Measurements from ENCODE around the gene CCDC190. TPM values are rescaled to one million over a fixed set of nuclear protein-coding genes. Genes with fewer than 3 reads are reported as not detected.

Gene CCDC190
- total and polyA plus RNA-seq, 2 experiments from 2014 or later: not detected

DNA sequence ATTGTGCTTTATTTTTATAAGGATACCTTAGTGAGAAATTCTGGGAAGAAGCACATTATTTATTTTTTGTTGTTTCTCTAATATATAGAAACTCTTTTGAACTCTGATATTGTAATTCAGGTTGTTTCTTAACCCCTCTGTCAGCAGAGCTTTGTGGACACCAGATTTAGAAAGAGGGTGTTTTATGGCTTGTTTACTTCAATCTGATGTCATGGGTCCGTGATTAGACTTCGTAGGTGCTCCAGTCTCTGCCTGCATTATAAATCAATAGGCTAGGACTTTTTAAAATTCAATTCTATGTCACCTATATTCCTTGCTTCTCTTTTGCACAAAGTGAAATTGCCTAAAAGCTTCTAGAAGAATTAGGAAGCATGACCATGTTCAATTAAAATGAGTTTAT, 47.3 kb upstream of the CCDC190 start (continued):
- TF ChIP-seq, protein P1, sequence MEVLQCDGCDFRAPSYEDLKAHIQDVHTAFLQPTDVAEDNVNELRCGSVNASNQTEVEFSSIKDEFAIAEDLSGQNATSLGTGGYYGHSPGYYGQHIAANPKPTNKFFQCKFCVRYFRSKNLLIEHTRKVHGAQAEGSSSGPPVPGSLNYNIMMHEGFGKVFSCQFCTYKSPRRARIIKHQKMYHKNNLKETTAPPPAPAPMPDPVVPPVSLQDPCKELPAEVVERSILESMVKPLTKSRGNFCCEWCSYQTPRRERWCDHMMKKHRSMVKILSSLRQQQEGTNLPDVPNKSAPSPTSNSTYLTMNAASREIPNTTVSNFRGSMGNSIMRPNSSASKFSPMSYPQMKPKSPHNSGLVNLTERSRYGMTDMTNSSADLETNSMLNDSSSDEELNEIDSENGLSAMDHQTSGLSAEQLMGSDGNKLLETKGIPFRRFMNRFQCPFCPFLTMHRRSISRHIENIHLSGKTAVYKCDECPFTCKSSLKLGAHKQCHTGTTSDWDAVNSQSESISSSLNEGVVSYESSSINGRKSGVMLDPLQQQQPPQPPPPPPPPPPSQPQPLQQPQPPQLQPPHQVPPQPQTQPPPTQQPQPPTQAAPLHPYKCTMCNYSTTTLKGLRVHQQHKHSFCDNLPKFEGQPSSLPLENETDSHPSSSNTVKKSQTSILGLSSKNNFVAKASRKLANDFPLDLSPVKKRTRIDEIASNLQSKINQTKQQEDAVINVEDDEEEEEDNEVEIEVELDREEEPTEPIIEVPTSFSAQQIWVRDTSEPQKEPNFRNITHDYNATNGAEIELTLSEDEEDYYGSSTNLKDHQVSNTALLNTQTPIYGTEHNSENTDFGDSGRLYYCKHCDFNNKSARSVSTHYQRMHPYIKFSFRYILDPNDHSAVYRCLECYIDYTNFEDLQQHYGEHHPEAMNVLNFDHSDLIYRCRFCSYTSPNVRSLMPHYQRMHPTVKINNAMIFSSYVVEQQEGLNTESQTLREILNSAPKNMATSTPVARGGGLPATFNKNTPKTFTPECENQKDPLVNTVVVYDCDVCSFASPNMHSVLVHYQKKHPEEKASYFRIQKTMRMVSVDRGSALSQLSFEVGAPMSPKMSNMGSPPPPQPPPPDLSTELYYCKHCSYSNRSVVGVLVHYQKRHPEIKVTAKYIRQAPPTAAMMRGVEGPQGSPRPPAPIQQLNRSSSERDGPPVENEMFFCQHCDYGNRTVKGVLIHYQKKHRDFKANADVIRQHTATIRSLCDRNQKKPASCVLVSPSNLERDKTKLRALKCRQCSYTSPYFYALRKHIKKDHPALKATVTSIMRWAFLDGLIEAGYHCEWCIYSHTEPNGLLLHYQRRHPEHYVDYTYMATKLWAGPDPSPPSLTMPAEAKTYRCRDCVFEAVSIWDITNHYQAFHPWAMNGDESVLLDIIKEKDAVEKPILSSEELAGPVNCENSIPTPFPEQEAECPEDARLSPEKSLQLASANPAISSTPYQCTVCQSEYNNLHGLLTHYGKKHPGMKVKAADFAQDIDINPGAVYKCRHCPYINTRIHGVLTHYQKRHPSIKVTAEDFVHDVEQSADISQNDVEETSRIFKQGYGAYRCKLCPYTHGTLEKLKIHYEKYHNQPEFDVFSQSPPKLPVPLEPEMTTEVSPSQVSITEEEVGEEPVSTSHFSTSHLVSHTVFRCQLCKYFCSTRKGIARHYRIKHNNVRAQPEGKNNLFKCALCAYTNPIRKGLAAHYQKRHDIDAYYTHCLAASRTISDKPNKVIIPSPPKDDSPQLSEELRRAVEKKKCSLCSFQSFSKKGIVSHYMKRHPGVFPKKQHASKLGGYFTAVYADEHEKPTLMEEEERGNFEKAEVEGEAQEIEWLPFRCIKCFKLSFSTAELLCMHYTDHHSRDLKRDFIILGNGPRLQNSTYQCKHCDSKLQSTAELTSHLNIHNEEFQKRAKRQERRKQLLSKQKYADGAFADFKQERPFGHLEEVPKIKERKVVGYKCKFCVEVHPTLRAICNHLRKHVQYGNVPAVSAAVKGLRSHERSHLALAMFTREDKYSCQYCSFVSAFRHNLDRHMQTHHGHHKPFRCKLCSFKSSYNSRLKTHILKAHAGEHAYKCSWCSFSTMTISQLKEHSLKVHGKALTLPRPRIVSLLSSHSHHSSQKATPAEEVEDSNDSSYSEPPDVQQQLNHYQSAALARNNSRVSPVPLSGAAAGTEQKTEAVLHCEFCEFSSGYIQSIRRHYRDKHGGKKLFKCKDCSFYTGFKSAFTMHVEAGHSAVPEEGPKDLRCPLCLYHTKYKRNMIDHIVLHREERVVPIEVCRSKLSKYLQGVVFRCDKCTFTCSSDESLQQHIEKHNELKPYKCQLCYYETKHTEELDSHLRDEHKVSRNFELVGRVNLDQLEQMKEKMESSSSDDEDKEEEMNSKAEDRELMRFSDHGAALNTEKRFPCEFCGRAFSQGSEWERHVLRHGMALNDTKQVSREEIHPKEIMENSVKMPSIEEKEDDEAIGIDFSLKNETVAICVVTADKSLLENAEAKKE (CRISPR knock-in tag; IDR thresholded peaks at IDR 0.05): no peak
- TF ChIP-seq CREB1 (CRISPR knock-in tag; IDR thresholded peaks at IDR 0.05; ENCODE audit: low read depth): no peak
- no peak for TF ChIP-seq JUNB (IDR thresholded peaks at IDR 0.05; ENCODE audit: unreplicated experiment)
- TF ChIP-seq EZH2phosphoT487 (IDR thresholded peaks at IDR 0.05; ENCODE audit: unreplicated experiment): no peak

- H3K79me2 ChIP-seq (replicated peaks; ENCODE audit: insufficient read depth): no peaks in the 10 kb centered on the region
- no peaks in the 10 kb centered on the region for H3K36me3 Mint-ChIP-seq (ENCODE audit: low read depth)
- no peak overlapping the region for H2AFZ ChIP-seq
- no peak overlapping the region for H3K27ac Mint-ChIP-seq
- DNase-seq (ENCODE audit: low spot score): no peak
- no peak overlapping the region for H3K27ac ChIP-seq (ENCODE audit: low read depth)
- no peaks in the 10 kb centered on the region for H3K36me3 ChIP-seq (ENCODE audit: insufficient read depth)
- no peak overlapping the region for H3K4me3 ChIP-seq
- H3K4me3 Mint-ChIP-seq: no peak overlapping the region
- no peaks in the 10 kb centered on the region for H3K4me1 ChIP-seq (ENCODE audit: insufficient read depth)
- no peak for ATAC-seq
- peaks cover 5% of the 10 kb centered on the region; the same call in 1 of the 2 replicates for H3K9me2 ChIP-seq (ENCODE audit: insufficient read depth)
- peaks cover 7% of the 10 kb centered on the region; the same call in 2 of the 3 replicates for H3K4me1 Mint-ChIP-seq
- H3K9me3 Mint-ChIP-seq: 0 out of 3 replicates have a peak, but pooled peaks cover 2% of the 10 kb centered on the region
- H4K20me1 ChIP-seq (replicated peaks; ENCODE audit: insufficient read depth): no peaks in the 10 kb centered on the region
- H3K27me3 Mint-ChIP-seq (ENCODE audit: insufficient read depth, low read depth, poor library complexity): no peaks in the 10 kb centered on the region
- no peak overlapping the region for H3K4me2 ChIP-seq
- no peaks in the 10 kb centered on the region for H3F3A ChIP-seq (replicated peaks; ENCODE audit: low read depth)
- H3K27me3 ChIP-seq (ENCODE audit: insufficient read depth): no peaks in the 10 kb centered on the region
- TF ChIP-seq, protein P2, sequence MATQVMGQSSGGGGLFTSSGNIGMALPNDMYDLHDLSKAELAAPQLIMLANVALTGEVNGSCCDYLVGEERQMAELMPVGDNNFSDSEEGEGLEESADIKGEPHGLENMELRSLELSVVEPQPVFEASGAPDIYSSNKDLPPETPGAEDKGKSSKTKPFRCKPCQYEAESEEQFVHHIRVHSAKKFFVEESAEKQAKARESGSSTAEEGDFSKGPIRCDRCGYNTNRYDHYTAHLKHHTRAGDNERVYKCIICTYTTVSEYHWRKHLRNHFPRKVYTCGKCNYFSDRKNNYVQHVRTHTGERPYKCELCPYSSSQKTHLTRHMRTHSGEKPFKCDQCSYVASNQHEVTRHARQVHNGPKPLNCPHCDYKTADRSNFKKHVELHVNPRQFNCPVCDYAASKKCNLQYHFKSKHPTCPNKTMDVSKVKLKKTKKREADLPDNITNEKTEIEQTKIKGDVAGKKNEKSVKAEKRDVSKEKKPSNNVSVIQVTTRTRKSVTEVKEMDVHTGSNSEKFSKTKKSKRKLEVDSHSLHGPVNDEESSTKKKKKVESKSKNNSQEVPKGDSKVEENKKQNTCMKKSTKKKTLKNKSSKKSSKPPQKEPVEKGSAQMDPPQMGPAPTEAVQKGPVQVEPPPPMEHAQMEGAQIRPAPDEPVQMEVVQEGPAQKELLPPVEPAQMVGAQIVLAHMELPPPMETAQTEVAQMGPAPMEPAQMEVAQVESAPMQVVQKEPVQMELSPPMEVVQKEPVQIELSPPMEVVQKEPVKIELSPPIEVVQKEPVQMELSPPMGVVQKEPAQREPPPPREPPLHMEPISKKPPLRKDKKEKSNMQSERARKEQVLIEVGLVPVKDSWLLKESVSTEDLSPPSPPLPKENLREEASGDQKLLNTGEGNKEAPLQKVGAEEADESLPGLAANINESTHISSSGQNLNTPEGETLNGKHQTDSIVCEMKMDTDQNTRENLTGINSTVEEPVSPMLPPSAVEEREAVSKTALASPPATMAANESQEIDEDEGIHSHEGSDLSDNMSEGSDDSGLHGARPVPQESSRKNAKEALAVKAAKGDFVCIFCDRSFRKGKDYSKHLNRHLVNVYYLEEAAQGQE (IDR thresholded peaks at IDR 0.05; ENCODE audit: unreplicated experiment): no peak
- TF ChIP-seq, protein P1 (CRISPR knock-in tag; IDR thresholded peaks at IDR 0.05): no peak
Observed at GRCh38 chr1:162906485-162906884, 45.5 kb upstream of the CCDC190 start.
